ENCODE results near the gene KDM6A.
"Not testable (repeated sequence)": the region's sequence is repeated elsewhere in the genome, so short reads cannot be mapped to it uniquely, and the experiment has no call there.

KDM6A gene

DNA sequence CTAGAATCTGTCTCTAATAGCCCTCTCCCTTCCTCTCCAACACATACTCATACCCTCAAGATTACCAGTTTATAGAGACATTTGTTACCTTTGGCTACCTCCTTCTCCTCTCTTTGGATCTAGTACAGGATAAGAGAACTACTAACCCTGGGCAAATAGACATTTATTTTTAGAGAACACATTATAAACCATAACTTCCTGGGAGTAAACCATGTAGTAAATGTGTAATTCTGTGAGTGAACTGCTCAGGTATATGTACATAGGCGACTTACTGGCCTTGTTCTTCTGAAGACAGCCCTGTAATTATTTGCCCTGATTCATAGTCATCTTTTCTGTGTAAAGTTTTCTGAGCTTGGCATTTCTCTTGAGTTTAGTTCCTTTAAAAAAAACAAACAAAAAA is 94.2 kb downstream of the KDM6A start:
- no peak for DNase-seq

- no peak for DNase-seq
Measured at GRCh38 chrX:44970709-44971108, 97.7 kb downstream of the KDM6A start.

- DNase-seq: no peak
Measured at GRCh38 chrX:44971674-44972073, 98.7 kb downstream of the KDM6A start.

GRCh38 chrX:44972132-44972531 is 99.1 kb downstream of the KDM6A start:
- DNase-seq: no peak

DNA sequence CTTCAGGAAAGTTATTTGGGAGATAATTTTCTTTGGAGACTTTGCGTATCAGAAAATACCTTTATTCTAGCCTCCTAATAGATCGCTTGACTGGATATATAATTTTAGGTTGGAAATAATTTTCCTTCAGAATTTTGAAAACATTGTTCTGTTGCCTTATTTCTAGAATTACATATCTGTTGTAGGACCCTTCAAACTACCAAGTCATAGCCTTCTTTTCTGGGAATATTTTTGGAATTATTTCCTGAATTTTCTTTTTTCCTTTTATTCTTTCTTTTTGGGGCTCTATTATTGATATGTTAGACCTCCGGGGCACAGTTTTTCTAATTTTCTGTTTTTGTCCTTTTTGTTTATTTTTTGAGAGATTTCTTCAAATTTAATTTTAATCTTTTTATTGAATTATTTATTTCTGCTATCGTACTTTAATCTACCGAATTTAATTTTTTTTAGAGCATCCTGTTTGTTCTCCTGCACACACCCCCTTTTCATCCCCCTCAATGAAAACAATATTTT is 100.5 kb downstream of the KDM6A start:
- no peak for DNase-seq

- no peak for DNase-seq
Measured at GRCh38 chrX:44974451-44974850, 101.5 kb downstream of the KDM6A start.

DNA sequence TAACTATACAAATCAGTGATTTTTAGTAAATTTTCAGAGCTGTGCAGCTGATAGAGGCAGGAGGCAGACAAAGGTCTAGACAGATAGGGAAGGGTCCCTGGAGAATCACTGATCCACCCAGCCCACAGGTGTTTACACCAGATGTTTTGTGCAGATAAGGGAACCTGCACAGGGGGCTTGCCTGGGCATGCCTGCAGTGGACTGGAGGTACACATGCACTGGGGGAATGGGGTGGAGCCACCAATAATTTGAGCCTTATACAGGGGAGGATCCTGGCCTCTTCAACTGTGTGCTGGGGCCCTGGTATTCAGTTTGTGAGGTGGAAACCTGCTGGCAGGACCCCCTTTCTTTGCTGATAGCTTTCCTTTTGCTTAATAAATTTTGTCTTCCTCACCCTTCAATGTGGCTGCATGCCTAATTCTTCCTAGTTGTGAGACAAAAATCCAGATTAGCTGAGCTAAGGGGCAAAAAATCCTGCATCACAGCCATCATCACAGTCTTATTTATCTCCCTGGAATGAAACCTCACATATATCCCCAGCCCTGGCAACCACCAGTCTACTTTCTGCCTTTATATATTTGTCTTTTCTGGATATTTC is 102.8 kb downstream of the KDM6A start:
- no peak for DNase-seq

DNA sequence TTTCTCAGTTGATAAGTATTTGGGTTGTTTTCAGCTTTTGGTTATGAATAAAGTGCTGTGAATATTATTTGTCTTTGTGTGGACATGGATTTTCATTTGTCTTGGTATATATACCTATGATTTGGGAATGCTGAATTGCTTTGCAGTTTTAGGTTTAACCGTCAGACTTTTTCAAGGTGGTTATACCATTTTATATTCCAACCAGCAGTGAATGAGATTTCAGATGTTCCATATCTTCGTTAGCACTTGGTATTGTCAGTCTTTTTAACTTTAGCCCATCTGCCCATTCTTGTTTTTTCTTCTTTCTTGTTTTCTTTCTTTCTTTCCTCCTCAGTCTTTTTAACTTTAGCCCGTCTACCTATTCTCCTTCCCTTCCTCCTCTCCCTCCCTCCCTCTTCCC is 106.0 kb downstream of the KDM6A start:
- DNase-seq: no peak

DNA sequence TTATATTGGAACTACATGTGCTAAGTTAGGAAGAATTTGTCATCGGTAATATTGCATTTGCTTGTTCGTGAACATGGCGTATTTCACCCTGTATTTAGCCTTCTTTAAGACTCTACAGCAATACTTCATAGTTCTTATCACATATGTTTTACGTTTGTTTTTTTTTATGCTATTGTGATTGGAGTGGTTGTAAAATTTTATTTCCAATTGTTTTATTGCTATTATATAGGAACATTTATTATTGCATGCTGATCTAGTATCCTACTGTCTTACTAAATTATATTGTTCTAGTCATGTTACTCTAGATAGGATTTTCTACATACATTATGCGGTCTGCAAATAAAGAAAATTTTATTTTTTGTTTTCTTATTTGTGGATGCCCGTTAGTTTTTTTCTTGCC is 107.4 kb downstream of the KDM6A start:
- DNase-seq: no peak

DNA sequence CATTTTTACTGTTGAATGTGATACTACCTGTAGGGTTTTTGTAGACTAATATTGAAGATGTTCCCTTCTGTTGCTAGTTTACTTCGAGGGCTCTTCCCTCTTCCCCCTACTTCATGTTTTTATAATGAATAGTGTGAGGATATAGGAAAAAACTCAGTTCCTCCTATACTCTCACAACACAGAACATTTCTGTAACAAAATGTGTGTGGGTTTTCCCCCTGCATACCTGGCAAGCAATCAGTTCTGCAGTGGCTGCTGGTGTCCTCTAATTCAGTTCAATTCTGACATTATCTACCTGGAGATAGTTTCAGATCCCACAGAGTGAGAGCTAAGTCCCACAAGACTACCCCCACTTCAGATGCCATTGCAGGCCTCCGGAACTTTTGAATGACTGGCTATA is 107.9 kb downstream of the KDM6A start:
- no peak for DNase-seq

DNA sequence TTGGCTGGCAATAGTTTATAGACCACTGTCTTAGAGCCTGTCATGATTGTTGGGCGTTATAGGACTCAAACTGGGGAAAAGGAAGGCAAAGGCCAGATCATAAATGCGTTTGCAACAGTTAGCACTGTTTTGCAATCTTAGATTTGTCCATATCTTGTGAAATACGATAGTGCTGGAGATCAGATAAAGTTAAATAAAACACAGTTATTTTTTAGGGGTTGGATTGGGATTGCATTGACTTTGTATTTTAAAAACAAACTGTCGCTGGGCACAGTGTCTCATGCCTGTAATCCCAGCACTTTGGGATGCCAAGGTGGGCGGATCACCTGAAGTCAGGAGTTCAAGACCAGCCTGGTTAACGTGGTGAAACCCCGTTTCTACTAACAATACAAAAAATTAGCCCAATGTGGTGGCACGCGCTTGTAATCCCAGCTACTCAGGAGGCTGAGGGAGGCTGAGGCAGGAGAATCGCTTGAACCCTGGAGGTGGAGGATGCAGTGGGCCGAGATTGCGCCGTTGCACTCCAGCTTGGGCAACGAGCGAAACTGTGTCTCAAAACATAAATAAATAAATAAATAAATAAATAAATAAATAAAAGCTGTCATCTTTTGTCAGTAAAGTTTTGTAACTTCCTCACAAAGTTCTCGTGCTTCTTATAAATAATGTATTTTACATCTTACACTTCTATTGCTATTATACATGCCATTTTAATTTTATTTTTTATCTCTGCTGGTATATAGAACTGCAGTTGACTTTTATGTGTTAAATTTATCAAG is 117.2 kb downstream of the KDM6A start:
- DNase-seq: no peak

DNA sequence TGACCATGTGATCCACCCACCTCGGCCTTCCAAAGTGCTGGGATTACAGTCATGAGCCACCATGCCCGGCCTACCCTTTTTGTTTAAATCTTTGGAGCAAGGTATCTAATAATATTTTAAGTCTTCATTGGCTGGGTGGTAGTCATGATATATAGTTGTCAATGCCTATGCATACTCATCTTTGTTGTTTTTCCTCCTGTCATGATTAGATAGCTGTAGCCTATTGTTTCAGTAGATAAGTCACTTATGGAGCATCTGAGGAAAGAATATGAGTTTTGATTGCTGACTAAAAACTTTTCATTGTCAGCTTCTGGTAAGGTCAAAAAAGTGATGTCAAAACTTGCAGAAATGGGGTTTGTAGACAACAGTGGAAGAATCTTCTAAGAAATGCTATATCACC is 119.8 kb downstream of the KDM6A start:
- no peak for DNase-seq

DNA sequence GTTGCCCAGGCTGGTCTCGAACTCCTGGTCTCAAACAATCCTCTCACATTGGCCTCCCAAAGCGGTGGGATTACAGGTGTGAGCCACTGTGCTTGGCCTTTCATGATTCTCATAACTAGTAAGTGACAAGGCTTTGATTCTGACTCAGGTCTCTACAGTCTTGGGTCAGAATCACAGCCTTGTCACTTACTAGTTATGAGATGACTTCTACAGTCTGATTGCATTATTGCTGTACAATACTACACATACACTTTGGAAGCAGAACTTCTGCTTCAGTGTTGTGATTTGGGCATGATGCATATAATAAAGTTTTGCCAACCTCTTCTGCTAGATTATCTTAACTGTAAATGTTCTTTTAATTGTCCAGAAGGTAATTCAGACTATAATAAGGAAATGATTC is 123.3 kb downstream of the KDM6A start:
- no peak for DNase-seq

- DNase-seq: no peak
Measured at GRCh38 chrX:44997282-44997812, 124.4 kb downstream of the KDM6A start.

- no peak for DNase-seq
Measured at GRCh38 chrX:44997888-44998287, 124.9 kb downstream of the KDM6A start.

DNA sequence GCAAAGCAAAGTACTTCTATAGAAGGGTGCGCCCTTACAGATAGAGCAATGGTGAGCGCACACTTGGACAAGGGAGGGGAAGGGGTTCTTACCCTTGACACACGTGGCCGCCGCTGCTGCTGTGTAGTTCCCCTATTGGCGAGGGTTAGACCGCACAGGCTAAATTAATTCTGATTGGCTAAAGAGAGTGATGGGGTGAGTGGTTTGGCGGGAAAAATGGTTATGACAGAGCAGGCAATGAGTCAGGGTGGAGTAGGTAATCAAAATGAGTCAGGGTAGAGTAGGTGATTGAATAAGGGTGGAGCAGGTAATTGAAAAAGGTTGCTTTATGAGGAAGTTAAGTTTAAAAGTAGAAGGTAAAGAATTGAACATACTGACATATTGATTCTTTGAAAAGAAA is 126.2 kb downstream of the KDM6A start:
- DNase-seq: not testable (repeated sequence)

DNA sequence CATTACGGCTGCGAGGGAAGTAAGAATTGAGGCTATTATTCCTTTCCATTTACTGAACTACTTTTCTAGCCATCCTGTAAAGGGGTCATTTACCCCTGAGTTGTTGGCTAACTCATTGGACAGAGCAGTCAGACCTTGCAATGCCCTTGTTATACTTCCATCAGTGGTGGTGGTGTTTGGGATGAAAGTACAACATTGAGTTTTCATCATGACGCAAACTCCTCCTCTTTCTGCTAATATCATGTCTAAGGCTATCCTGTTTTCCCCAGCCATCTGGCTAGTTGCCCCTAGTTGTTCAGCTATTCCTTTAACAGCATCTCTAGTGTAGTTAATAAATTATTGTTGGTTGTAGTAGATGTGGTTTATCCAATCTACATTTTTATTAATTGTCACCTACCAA is 126.9 kb downstream of the KDM6A start:
- DNase-seq: not testable (repeated sequence)

DNA sequence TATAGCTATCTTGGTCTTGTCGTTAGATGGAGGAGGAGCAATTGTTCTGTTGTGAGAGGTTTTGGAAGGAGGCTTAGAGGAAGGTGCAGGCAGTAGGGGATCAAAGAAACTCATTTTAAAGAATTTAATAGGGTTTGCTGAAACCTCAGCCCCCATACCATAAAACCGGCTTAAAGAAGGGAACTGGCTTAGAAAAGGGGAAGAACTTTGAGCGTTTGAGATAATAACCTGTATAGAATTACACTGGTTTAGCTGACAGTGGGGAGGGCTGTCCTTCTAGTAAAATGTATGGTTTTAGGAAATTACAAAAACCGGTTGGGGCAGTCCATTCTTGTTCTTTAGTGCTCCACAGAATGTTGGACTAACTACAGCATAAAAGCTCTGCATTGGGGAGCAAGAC is 128.1 kb downstream of the KDM6A start:
- DNase-seq: no peak

GRCh38 chrX:45003085-45003484 is 130.1 kb downstream of the KDM6A start:
- no peak for DNase-seq

DNA sequence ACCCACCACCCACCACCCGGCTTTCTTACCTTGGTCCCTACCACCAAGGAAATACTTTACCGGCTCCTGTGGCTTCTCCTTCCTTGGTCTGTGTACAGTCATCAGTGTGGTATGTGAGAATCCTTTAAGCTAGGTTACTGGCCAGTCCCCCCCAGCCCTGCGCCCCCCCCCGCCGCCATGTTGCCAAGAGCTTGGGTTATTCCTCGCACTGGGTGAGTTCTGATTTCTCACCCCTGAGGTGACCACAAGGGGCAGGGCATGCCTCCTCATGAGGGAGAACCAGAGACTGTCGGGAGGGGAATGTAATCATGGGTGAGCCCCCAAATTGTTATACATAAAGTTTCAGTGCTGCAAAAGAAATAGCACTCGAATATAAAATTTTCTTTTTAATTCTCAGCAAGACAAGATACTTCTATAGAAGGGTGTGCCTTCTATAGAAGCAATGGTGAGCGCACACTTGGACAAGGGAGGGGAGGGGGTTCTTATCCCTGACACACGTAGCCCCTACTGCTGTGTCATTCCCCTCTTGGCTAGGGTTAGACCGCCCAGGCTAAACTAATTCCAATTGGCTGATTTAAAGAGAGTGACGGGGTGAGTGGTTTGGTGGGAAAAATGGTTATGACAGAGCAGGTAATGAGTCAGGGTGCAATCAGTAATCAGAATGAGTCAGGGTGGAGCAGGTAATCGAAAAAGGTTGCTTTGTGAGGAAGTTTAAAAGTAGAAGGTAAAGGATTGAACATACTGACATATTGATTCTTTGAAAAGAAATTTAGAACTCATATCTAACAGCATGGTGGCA is 133.2 kb downstream of the KDM6A start:
- no peak for DNase-seq

DNA sequence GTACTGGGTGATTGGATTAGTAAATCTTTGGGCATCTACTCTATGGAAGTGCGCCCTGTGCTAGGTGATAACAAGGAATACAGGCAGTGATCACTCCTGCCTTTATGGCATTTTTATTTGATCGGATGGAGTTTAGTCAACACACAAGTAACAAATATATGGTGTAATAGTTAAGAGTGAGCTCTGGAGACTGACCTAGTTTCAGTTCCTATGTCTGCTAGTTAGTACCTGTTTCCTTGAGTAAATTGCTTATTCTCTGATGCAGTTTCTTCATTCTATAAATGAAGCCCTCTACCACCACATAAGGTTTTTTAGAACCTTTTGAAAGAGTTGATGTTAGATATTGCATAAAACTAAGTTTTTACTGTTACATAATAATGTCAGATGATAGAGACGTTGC is 134.6 kb downstream of the KDM6A start:
- no peak for DNase-seq

DNA sequence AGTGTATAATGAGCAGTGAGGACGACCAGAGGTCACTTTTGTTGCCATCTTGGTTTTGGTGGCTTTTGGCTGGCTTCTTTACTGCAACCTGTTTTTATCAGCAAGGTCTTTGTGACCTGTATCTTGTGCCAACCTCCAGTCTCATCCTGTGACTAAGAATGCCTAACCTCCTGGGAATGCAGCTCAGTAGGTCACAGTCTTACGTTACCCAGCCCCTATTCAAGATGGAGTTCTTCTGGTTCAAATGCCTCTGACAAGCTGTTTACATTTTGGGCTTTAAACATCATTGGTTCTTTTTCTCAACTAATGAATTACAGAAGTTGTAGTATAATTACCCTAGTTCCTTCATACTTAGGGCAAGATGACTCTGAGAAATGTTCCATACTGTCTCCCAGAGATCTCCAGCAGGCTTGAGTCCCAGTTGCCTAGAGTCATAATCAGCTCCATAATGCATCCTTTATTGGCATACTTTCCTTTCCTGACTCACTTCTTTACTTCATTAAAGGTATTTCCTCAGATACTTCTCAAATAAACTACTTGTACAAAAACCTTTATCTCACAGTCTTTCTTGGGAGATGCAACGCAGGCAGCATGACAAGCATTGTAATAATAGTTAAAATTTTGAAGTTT is 136.5 kb downstream of the KDM6A start:
- no peak for DNase-seq

- DNase-seq: no peak
Measured at GRCh38 chrX:45011131-45011530, 138.1 kb downstream of the KDM6A start.

Measured in SHP77 (cell line).